ENCODE data around the gene KRTAP10-11. TPM values are rescaled to one million over a fixed set of nuclear protein-coding genes. Genes with fewer than 3 reads are reported as not detected.

The KRTAP10-11 gene
- total RNA-seq, 1 donor, result not detected

GRCh38 chr21:44691686-44692085 is 45.5 kb downstream of the KRTAP10-11 start:
- no peak for DNase-seq (ENCODE audit: low read depth in 2 of 3, low spot score in 2 of 3)

DNA sequence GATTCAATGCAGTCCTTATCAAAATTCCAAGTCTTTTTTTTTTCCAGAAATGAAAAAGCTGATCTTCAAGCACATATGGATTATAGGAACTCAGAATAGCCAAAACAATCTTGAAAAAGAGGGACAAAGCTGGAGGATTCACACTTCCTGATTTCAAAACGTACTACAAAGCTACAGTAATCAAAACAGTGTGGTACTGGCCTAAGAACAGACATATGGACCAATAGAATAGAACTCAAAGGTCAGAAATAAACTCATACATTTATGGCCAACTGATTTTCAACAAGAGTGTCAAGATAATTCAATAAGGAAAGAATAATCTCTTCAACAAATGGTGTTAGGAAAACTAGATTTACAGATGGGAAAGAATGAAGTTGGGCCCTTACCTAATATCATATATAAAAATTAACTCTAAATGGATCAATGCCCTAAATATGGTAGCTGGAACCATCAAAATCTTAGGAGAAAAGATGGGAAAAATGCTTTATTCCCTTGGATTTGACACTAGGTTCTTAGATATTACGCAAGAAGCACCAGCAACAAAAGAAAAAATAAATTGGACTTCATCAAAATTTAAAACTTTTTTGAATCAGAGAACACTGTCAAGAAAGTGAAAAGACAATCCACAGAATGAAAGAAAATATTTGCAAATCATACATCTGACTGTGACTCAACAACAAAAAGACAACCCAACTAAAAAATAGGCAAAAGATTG is 46.7 kb downstream of the KRTAP10-11 start:
- DNase-seq (ENCODE audit: low read depth in 2 of 3, low spot score in 2 of 3), result no peak

DNA sequence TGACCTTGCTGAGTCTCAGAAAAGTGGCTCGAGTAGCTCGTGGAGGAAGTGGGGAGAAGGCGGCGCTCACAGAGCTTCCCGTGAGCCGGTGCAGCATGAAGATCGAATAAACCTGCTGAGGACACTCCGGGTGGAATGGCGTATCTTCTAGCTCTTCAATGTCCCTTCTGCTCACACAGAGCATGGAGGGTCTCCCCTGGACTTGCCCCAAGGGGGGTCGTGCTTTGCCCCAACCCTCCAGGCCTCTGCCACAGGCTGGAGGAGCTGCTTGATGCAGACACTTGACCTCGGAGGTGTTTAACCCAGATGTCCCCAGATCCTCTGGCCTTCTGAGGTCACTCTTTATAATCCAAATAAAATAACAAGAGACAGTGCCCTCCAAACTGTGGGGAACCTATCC is 48.6 kb downstream of the KRTAP10-11 start:
- no peak for DNase-seq (ENCODE audit: low read depth in 2 of 3, low spot score in 2 of 3)

- no peak for DNase-seq (ENCODE audit: low read depth in 2 of 3, low spot score in 2 of 3)
These were observed 49.0 kb downstream of the KRTAP10-11 start for GRCh38 chr21:44695184-44695583.

DNA sequence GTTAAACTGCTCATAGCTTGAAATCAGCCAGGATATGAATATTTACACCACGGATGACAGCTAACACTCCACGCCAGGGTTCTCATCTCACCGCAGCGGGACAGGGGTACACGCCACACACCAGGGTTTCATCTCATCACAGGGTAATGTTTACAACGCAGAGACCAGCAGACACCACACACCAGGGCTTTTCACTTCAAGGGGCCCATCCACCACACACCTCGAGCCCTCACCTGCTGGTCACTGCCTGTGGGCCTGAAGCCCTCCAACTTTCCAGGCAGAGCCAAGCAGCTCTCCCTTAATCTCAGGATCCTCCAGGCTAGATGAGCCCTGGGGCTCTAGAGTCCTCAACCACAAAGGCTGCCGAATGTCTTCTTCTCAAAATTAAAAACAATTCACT is 49.4 kb downstream of the KRTAP10-11 start:
- no peak for DNase-seq (ENCODE audit: low read depth in 2 of 3, low spot score in 2 of 3)

- DNase-seq (ENCODE audit: low read depth in 2 of 3, low spot score in 2 of 3), result no peak
These were observed 50.4 kb downstream of the KRTAP10-11 start for GRCh38 chr21:44696572-44696971.

Small RNAs within 50 kb of the gene (small RNA-seq; reads per million reads assigned to genes)
- gene KRTAP12-6P, result not detected

Other genes starting within 250 kb of the KRTAP10-11 start
- 1.1 TPM for gene LRRC3, start 190.9 kb upstream of the KRTAP10-11 start, total RNA-seq
- gene KRTAP10-1, start 106.2 kb upstream of the KRTAP10-11 start, total RNA-seq, result not detected
- not detected for gene KRTAP10-2, start 94.9 kb upstream of the KRTAP10-11 start, total RNA-seq
- not detected for gene KRTAP10-3, start 87.6 kb upstream of the KRTAP10-11 start, total RNA-seq
- not detected for gene KRTAP10-4, start 72.7 kb upstream of the KRTAP10-11 start, total RNA-seq
- not detected for gene KRTAP10-5, start 65.8 kb upstream of the KRTAP10-11 start, total RNA-seq
- not detected for gene KRTAP10-6, start 53.9 kb upstream of the KRTAP10-11 start, total RNA-seq
- under 0.01 TPM for gene KRTAP10-7, start 45.8 kb upstream of the KRTAP10-11 start, total RNA-seq
- not detected for gene KRTAP10-8, start 34.3 kb upstream of the KRTAP10-11 start, total RNA-seq
- not detected for gene KRTAP10-9, start 19.3 kb upstream of the KRTAP10-11 start, total RNA-seq
- not detected for gene KRTAP10-10, start 9.1 kb upstream of the KRTAP10-11 start, total RNA-seq
- gene KRTAP12-4, start 8.2 kb downstream of the KRTAP10-11 start, total RNA-seq, result not detected
- not detected for gene KRTAP12-3, start 11.5 kb downstream of the KRTAP10-11 start, total RNA-seq
- gene KRTAP12-2, start 20.5 kb downstream of the KRTAP10-11 start, total RNA-seq, result under 0.01 TPM
- gene KRTAP12-1, start 35.7 kb downstream of the KRTAP10-11 start, total RNA-seq, result not detected
- gene KRTAP10-12, start 50.8 kb downstream of the KRTAP10-11 start, total RNA-seq, result not detected
- gene TSPEAR, start 65.2 kb downstream of the KRTAP10-11 start, total RNA-seq, result not detected
- 107 TPM for gene UBE2G2, start 155.4 kb downstream of the KRTAP10-11 start, total RNA-seq
- gene SUMO3, start 171.6 kb downstream of the KRTAP10-11 start, total RNA-seq, result 80.0 TPM
- 147 TPM for gene PTTG1IP, start 227.3 kb downstream of the KRTAP10-11 start, total RNA-seq